ENCODE results near the gene PAPLN. TPM values are rescaled to one million over a fixed set of nuclear protein-coding genes. Genes with fewer than 3 reads are reported as not detected.

PAPLN gene
- total RNA-seq, 4 donors from 2014 or later, result 15.4 to 82.6 (median 34.1) TPM

GRCh38 chr14:73286598-73286997, 49.3 kb downstream of the PAPLN start:
- DNase-seq (ENCODE audit: low spot score), result no peak
- no peak for TF ChIP-seq CTCF (IDR thresholded peaks at IDR 0.05)

GRCh38 chr14:73287071-73287470, 49.8 kb downstream of the PAPLN start:
- TF ChIP-seq CTCF (IDR thresholded peaks at IDR 0.05), result no peak
- DNase-seq (ENCODE audit: low spot score) (no peak), ATAC-seq (ENCODE audit: low FRiP score) (no peak)

More at GRCh38 chr14:73286598-73286997, 49.3 kb downstream of the PAPLN start:
- no peak for ATAC-seq (ENCODE audit: low FRiP score)

GRCh38 chr14:73289308-73289707, 52.0 kb downstream of the PAPLN start:
- DNase-seq (ENCODE audit: low spot score) (no peak), ATAC-seq (ENCODE audit: low FRiP score) (no peak)
- TF ChIP-seq CTCF (IDR thresholded peaks at IDR 0.05), result no peak

GRCh38 chr14:73289729-73290128, 52.4 kb downstream of the PAPLN start:
- no peak for DNase-seq (ENCODE audit: low spot score)
- TF ChIP-seq CTCF (IDR thresholded peaks at IDR 0.05), result no peak
- no peak for ATAC-seq (ENCODE audit: low FRiP score)

GRCh38 chr14:73290279-73290678, 53.0 kb downstream of the PAPLN start:
- DNase-seq (ENCODE audit: low spot score) (no peak), ATAC-seq (ENCODE audit: low FRiP score) (no peak)
- no peak for TF ChIP-seq CTCF (IDR thresholded peaks at IDR 0.05)

- ATAC-seq (ENCODE audit: low FRiP score) (no peak), DNase-seq (ENCODE audit: low spot score) (no peak)
- no peak for TF ChIP-seq CTCF (IDR thresholded peaks at IDR 0.05)
Measured at GRCh38 chr14:73293782-73294781, 56.8 kb downstream of the PAPLN start.
